HG03432 (cell line): ENCODE data around the gene RGS14.
"Not testable (repeated sequence)": the region's sequence is repeated elsewhere in the genome, so short reads cannot be mapped to it uniquely, and the experiment has no call there.

Experiments
- ATAC-seq: cut with Tn5 transposase; IDR thresholded peaks from one replicate; pipeline ENCODE4 v1.9.1; 2021; ENCODE audit warnings: mild to moderate bottlenecking, moderate library complexity; ENCODE audit not compliant: unreplicated experiment

RGS14 gene

DNA sequence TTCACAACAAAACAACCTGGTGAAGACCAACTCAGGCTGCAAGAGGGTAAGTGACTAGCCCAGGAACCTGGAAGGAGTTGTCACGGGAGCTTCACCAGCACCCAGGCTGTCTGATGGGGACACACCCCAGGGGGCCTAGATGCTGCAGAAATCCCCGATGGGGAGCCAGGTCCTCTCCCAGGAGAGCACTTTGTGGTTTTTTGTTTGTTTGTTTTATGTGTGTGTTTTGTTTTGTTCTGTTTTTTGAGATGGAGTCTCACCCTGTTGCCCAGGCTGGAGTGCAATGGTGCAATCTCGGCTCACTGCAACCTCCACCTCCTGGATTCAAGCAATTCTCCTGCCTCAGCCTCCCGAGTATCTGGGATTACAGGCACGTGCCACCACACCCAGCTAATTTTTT, 17.8 kb downstream of the RGS14 start:
- not testable (repeated sequence) for ATAC-seq

DNA sequence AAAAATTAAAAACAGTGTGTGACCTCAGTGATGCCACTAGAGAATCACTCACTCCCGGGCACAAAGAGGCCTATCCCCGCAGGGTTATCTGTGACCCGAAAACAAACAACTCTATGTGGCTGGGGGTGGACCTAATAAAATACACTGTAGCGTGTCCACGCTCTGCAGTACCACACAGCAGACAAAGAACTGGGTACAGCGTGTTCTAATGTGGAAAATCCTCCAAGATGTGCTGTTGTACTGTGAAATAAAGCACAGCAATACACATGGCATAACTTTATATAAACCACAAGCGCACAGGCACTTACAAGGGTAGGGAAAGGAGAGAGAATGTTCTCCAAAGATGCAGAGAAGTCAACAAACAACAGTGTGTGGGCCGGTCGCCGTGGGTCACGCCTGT, 18.4 kb downstream of the RGS14 start:
- no peak for ATAC-seq

DNA sequence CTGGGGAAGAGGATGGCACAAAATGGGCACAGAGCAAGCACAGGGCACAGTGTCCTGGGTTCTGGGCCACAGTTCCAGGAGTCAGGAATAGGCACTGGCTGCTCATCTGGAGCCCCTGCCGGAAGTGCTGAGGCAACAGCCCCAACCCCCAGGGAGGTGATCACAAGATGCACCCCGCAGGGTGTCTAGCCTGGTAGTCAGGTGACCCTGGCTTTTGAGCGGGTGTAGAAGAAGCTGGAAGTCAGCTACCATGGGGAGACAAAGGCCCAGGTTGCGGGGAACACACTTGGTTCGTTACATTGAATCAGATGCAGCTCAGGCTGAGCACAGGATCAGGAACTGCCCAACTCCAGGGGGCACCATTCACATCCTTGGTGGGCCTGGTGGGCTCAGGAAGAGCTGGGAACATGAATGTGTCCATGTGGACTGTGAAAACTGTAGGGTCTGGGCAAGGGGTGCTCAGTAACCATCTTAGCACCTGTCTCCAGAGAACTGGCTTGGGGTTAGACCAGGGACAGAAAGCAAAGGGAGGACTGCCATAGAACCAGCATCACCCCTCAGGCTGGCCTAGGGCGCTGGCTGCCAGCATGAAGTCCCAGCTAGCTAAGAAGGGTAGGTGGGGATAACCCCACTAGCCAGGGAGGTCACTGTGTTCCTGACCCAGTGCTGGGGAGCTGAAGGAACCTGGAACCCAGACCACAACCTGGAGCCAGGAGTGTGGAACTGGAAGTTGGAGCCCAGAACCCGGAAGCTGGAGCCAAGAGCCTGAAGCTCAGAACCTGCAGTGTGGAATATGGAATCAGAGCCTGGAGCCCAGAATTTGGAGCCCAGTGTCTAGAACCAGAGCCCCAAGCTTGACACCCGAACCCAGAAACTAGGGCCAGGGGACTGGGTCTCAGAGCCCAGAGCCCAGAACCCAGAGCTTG, 20.4 kb downstream of the RGS14 start:
- no peak for ATAC-seq

DNA sequence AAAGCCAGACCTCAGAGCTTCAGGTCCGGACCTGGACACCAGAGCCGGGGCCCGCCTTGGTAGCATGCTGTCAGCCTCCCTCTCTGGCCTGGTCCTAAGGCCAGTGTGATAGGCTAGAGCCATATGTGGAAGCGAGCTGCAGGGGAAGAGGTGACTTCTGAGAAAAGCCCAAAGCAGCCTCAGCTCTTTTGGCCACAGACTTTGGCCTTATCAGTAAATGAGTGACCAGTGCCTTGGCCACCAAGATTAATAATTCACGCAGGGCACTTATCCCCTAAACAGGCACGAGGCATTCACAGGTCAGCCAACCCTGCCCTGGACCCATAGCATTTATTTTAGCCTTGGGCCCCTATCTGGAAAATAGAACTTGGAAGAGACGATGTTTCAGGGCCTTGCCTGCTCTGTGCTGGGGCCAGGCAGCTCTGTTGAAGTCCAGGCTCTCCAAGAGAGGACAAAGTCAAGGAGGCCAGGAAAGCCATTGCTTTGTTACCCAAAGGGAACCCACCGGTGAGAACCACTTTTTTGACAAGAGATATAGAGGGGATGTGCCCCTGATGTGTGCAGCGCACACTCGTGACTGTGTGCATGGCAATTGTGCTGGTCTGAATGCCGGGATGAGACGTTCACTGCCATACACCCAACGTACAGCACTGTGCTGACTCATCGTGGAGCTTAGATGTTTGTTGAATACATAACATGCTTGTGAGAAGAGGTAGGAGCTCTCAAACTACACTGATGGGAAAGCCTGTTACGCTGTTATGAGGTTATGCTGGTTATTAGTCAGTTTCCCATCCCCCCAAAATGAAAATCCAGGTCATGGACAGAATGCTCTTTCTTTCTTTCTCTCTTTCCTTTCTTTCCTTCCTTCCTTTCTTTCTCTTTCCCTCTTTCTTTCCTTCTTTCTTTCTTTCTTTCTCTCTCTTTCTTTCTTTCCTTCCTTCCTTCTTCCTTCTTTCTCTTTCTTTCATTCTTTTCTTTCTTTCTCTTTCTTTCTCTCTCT, 21.5 kb downstream of the RGS14 start:
- ATAC-seq, result peak; percentile 60

DNA sequence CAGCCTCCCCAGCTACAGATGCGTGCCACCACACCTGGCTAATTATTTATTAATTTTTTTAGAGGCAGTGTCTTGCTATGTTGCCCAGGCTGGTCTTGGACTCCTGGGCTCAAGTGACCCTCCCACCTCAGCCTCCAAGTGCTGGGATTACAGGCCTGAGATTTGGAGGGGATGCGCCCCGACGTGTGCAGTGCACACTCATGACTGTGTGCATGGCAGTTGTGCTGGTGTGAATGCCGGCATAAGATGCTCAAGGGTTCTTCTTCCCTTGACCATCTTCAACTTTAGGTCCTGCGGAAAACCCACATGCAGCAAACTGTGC, 23.0 kb downstream of the RGS14 start:
- no peak for ATAC-seq

DNA sequence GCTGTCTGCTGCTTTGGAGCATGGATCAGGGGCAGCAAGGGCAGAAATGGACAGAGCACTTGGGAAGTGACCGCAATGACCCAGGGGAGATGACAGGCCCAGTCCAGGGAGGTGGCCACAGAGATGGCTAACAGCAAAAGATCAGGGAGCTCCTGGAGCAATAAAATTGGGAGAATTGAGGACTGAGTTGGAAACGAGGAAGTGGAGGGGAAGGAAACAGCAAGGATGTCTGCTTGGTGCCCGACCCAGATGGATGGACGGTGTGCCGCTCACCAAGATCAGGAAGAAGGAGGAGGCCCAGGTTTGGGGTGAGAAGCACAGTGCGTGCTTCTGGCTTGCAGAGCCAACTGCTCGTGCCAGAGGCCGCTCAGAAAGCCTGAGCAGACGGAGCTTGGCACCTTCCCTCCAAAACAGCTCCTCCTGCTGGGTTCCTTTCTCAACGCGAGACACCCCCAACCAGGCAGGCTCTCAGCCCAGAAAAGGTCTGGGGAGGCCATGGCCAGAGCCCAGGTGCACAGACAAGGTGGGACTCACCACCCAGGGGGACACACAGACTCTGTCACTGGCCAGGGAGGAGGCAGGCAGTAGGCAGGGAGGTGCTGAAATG, 24.8 kb downstream of the RGS14 start:
- no peak for ATAC-seq

DNA sequence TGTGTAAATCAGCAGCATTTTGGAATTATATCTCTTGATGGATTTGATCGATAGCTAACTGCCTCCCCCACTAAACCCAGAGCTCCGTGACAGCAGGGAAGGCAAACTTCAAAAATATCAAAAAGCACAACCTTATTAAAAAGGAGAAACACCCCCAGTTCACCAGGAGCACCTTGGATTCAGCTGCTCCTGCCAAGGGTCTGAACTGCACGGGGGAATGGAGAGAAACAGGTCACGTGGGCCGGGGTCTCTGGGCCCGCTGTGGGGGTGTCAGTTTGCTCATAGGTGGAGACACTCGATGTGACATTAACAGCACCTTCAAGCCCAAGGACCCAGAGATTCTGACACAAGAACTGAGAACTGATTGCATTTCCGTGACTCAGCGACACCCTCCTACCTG, 25.5 kb downstream of the RGS14 start:
- no peak for ATAC-seq

DNA sequence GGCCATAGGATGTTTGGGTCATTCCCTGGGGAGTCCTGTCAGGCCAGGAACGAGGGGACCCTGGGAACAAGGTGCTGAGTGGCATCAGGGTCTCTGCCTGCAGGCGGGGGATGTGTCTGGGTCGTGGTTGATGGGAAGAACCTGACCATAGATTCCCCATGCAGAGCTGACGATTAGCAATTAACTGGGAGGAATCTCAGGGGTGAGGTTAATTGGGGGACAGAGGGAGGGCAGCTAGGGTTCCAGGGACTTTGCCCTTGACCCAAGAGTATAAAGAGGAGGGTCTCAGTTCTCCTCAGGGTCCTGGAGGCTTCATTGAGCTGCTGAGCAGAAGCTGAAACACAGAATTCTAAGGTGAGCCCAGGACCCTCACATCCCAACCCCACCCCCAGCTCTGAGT, 26.4 kb downstream of the RGS14 start, which contains the start of gene SLC34A1:
TSS of gene SLC34A1 (plus strand) at position 301 of the 400 bp plus-strand sequence. CDS start 1,308 bp downstream, outside the sequence.
- ATAC-seq, result no peak

DNA sequence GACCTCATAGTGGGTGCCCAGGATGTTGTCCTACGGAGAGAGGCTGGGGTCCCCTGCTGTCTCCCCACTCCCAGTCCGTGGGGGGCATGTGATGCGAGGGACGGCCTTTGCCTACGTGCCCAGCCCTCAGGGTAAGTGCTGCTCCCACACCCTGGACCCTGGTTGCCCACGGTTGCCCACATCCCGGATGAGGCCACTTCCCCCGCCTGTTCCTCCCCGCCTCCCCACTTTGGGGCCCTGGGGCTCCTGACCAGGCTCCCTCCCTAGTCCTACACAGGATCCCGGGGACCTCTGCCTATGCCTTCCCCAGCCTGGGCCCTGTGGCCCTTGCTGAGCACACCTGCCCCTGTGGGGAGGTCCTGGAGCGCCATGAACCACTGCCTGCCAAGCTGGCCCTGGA, 28.0 kb downstream of the RGS14 start:
- no peak for ATAC-seq

DNA sequence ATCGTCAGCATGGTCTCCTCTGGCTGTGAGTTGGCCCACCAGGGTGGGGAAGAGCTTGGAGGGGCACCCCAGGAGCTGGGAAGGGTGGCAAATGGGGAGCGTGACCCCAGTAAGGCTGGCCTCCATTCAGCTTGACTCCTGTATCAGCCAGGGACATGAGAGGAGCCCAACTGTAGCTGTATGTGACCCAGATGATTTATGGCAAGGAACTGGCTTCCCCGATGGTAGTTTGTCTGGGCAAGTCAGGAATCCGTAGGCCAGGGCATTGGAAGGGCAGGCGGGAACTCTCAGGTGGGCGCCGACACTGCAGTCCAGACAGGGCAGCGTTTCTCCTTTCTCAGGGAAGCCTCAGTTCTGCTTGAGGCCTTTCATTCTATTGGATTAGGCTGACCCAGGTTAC, 28.8 kb downstream of the RGS14 start:
- ATAC-seq, result no peak

DNA sequence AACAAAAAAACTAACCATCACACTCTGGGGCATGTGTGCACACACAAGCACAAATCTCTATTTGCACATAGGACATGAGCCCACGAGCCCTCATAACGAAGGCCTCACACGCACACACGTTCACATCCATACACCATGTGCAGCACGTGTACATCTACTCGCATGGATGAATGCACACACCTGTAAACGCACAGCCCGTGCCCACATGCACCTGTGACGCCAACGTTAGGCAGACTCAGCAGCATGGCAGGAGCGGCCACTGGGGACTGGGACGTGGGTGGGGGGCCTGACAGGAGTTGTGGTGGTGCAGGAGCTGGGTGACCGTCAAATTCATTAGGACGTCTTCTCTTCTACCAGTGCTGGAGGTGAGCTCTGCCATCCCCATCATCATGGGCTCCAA, 29.7 kb downstream of the RGS14 start:
- ATAC-seq, result no peak

DNA sequence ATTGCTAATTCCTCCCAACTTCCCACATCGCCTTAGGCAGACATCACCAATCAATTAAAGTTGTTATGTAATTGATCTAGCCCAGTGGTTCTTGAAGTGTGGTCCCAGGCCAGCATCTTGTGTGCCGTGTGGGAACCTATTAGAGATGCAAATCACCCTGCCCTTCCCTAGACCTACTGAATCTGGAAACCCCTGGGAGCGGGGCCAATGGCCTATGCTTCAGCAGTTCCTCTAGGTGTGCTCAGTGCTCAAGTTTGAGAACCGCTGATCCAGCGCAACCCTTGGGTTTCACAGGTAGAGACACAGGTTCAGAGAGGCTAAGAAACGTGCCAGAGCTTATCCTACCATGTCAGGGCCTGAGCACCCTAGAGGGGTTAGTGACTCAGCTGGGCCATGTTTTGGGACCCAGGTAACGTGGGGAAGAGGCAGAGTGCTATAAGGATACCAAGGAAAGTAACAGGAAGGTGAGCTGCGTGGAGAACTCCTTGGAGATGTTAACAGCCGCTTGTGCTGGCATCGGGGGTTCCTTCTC, 30.9 kb downstream of the RGS14 start:
- ATAC-seq, result no peak

DNA sequence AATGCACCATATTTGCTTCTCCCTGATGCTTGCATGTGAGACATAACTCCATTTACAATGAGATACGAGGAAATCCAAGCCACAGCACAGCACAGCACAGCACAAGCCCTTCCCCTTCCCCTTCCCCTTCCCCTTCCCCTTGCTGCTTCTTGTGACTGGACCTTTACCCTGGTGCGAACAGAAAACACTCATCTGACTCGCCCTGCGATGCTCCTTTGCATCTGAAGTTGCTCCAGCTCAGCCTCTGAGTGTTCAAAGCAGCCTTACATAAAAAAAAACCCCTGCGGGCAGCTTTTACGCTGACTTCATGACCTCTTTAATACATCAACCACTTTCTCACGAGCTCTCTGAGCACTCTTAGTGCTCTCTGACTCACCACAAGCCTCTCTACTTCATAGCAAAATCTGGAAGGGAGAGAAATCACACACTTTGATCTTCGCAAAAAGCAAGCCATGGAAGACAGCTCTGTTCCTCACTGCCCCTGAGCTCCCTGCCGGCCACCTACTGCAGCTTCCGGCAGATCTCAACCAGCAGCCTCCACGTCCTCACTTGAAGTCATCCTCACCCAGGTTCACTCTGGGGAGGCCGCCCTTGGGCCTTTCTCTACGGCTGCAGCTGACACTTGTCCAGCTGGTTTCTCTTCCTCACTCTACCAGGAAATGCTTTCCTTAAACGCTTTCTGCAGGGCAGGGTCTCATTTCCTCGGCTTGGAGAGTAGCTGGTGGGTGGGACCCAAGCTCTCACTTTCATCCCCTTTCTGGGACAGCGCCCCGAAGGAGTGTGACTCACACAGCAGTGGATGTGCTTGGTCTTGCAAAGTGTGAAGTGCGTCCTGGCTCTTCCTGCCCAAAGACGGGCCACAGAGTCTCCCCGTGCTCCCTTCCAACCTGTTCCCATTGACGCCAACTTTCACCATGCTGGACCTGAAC, 31.8 kb downstream of the RGS14 start:
- ATAC-seq, result peak; percentile 64

DNA sequence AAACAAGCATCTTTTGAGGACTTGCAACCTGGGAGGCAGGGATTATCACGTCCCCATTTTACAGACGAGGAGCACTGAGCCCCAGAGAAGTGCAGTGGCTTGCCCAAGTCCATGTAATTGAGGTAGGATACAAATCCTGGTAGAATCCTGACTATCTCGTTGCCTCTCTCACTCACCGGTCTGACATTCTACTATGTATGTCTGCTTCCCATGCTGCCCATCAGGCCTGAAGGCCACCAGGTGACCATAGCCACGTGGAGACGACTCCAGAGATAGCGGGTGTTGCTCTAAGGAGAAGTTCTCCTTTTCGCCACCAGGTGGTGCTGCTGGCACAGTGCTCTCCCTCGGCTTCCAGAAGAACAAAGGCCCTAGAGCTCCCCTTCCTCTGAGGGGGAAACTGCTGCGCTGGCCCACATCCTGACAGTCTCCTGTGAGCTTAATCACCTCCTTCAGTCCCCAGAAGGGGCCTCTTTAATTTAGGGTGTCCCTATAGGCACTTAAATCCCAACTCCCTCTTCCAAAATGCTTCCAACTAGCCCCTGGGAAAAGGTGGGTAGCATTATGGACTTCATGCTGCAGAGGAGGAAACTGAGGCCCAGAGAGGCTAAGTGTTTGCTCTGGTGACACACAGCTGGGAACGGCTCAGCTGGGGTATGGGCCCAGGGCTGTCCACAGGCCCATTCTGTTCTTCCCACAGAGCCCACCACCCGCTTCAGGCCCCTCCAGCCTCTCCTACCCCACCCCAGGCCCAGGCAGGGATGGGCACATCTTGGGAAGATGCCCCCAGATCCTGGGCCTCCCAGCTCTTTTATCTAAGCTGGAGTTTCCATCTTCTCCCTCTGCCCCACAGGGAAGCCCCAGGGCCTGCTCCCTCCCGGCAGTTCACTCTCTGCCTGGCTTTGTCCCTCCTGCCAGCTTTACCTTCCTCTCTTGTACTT, 32.9 kb downstream of the RGS14 start:
- peak; percentile 53 for ATAC-seq

DNA sequence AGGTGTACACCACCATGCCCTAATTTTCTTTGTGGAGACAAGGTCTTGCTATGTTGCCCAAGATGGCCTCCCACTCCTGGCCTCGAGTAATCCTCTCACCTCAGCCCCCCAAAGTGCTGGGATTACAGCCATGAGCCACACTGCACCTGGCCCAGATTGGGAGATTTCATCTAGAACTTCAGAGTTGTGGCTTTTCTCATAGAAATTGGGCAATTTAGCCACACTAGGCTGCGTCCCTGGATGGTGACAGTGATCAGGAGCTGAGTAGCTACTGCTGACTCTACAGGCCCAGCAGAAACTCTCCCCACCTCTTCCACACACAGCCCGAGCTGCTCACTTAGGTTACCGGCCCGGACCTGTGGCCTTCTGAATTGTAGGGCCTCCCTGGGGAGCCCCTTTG, 35.0 kb downstream of the RGS14 start:
- no peak for ATAC-seq

DNA sequence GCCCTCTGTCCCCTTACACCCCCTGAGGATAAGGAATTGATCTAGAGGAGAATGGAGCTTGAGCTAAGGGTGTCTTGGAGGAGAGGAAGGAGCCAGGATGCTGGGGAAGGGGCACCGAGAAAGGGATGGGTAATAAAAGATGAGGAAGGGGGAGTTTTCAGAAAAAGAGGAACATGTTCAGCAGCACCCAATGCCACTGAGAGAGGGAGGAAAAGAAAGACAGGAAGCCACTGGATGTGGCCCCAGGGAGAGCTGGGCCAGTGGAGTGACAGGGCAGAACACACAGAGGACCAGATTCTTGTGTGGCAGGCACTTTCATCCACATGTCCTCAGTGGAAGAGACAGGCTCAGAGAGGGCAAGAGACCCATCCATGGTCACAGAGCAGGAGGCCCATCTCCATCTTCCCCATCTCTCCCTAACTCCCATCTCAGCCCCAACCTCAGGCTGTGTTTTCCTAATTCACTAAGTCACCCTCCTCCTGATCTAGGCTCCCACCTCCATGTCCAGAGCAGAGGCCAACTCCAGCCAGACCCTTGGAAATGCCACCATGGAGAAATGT, 35.6 kb downstream of the RGS14 start:
- no peak for ATAC-seq

DNA sequence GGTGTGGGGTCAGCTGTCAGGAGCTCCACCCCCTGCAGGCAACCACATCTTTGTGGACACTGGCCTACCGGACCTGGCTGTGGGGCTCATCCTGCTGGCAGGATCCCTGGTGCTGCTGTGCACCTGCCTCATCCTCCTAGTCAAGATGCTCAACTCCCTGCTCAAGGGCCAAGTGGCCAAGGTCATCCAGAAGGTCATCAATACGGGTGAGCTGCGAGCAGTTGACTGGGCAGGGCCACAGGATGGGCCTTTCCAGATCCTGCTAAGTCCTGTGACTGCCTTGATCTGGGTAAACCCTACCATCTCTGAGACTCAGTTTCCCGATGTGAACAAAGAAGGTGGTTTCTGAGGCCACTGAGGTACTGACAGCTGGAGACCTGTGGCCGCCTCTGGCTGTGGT, 36.3 kb downstream of the RGS14 start:
- ATAC-seq, result no peak

DNA sequence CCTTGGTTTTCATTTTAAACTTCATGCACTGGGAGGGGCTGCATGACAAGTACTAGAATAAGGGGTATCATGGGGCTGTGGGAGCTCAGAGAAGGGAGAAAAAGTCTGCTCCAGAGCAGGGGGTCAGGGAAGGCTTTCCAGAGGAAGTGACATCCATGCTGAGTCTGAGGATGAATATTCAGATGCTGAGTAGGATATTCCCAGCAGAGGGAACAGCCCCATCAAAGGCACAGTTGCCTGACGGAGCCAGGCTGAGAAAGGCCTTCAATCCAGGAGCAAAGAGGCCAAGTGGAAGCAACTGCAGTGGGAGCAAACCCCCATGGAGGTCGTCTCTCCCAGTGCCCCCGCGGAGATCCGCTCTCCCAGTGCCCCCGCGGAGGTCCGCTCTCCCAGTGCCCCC, 38.4 kb downstream of the RGS14 start:
- no peak for ATAC-seq

DNA sequence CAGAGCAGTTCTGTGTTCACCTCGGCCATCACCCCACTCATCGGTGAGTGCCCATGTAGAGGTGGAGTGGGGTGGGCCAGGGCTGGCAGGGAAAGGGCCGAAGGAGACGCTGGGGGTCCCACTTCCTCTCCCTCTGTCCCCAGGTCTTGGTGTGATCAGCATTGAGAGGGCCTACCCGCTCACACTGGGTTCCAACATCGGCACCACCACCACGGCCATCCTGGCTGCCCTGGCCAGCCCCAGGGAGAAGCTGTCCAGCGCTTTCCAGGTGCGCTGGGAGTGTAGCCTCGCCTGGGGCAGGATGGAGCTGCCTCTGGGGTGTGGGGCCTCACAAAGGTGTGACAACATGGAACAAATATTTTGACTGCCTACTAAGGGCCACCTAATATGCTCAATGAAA, 39.1 kb downstream of the RGS14 start:
- no peak for ATAC-seq
